ENCODE results near the gene ANKRD12. TPM values are rescaled to one million over a fixed set of nuclear protein-coding genes. Genes with fewer than 3 reads are reported as not detected.

ANKRD12 gene
- total RNA-seq, 1 experiment from 2014 or later: 43.4 TPM

- DNase-seq (ENCODE audit: low spot score) (no peak), ATAC-seq (no peak)
- Mint-ChIP-seq H3K27me3 (ENCODE audit: low read depth) (no peaks in the 10 kb centered on the region), H3K27ac (no peak overlapping the region), H3K36me3 (no peaks in the 10 kb centered on the region), H3K4me1 (peaks cover 24% of the 10 kb centered on the region), H3K4me3 (no peak overlapping the region), H3K9me3 (no peaks in the 10 kb centered on the region)
- no peak for TF ChIP-seq IRF2 (CRISPR knock-in tag; IDR thresholded peaks at IDR 0.05; ENCODE audit: borderline replicate concordance, low read depth)
- TF ChIP-seq ZNF121 (CRISPR knock-in tag; IDR thresholded peaks at IDR 0.05): peak; percentile 75; the same call in 1 of the 2 replicates
- ChIA-PET POLR2A (no interaction called here), CTCF (no interaction called here)
These were observed 9.6 kb downstream of the ANKRD12 start for GRCh38 chr18:9146224-9146623.

- TF ChIP-seq ATF3 (CRISPR knock-in tag; conservative IDR thresholded peaks at IDR 0.05): no peak
- TF ChIP-seq NR1H2 (CRISPR knock-in tag; IDR thresholded peaks at IDR 0.05): no peak
- no peak for TF ChIP-seq STAT6 (CRISPR knock-in tag; conservative IDR thresholded peaks at IDR 0.05; ENCODE audit: low read depth)
- TF ChIP-seq ZMAT4 (CRISPR knock-in tag; IDR thresholded peaks at IDR 0.05): no peak
- TF ChIP-seq ERG (CRISPR knock-in tag; IDR thresholded peaks at IDR 0.05): no peak
- DNase-seq (ENCODE audit: low spot score) (no peak), ATAC-seq (peak; percentile 75)
- H3K4me3 Mint-ChIP-seq: no peak overlapping the region
- peak overlapping the region; percentile 79; the same call in 1 of the 2 replicates for H3K27ac Mint-ChIP-seq
- no peaks in the 10 kb centered on the region for H3K36me3 Mint-ChIP-seq
- ChIA-PET CTCF (interaction anchor here (0.7 to 1.9 kb wide), 6 partner anchors 11 to 256 kb away, joined by 3 to 6 read pairs (median 4); partner anchors contain the start of genes ANKRD12 and TWSG1), POLR2A (interaction anchor here (0.6 kb wide), 1 partner anchor 12 kb away, joined by 3 read pairs; no protein-coding TSS in a partner anchor)
- no peaks in the 10 kb centered on the region for H3K9me3 Mint-ChIP-seq
- H3K27me3 Mint-ChIP-seq (ENCODE audit: low read depth): no peaks in the 10 kb centered on the region
- peaks cover 18% of the 10 kb centered on the region for H3K4me1 Mint-ChIP-seq
These were observed 11.0 kb downstream of the ANKRD12 start for GRCh38 chr18:9147440-9148202.

- Mint-ChIP-seq H3K4me1 (peaks cover 17% of the 10 kb centered on the region), H3K27me3 (ENCODE audit: low read depth) (no peaks in the 10 kb centered on the region), H3K4me3 (no peak overlapping the region), H3K9me3 (no peaks in the 10 kb centered on the region), H3K27ac (no peak overlapping the region), H3K36me3 (no peaks in the 10 kb centered on the region)
- ATAC-seq (no peak), DNase-seq (ENCODE audit: low spot score) (no peak)
- no peak for TF ChIP-seq ATF3 (CRISPR knock-in tag; conservative IDR thresholded peaks at IDR 0.05)
- no peak for TF ChIP-seq ZBTB21 (CRISPR knock-in tag; IDR thresholded peaks at IDR 0.05; ENCODE audit: borderline replicate concordance)
- TF ChIP-seq PREB (CRISPR knock-in tag; IDR thresholded peaks at IDR 0.05; ENCODE audit: borderline replicate concordance): no peak
- TF ChIP-seq GTF2I (CRISPR knock-in tag; conservative IDR thresholded peaks at IDR 0.05): no peak
- no peak for TF ChIP-seq ZNF423 (CRISPR knock-in tag; IDR thresholded peaks at IDR 0.05)
- no peak for TF ChIP-seq MLX (CRISPR knock-in tag; IDR thresholded peaks at IDR 0.05)
- TF ChIP-seq ZMAT4 (CRISPR knock-in tag; IDR thresholded peaks at IDR 0.05): no peak
- no peak for TF ChIP-seq JUN (CRISPR knock-in tag; IDR thresholded peaks at IDR 0.05)
- no peak for TF ChIP-seq FOXP1 (CRISPR knock-in tag; IDR thresholded peaks at IDR 0.05; ENCODE audit: borderline replicate concordance)
- TF ChIP-seq FOXK1 (CRISPR knock-in tag; IDR thresholded peaks at IDR 0.05): no peak
- no peak for TF ChIP-seq CREB1 (CRISPR knock-in tag; IDR thresholded peaks at IDR 0.05)
- no peak for TF ChIP-seq TEAD4 (CRISPR knock-in tag; IDR thresholded peaks at IDR 0.05)
- no peak for TF ChIP-seq TEAD1 (CRISPR knock-in tag; IDR thresholded peaks at IDR 0.05)
- TF ChIP-seq NR3C1 (CRISPR knock-in tag; conservative IDR thresholded peaks at IDR 0.05; ENCODE audit: low read depth): no peak
- TF ChIP-seq MYBL2 (CRISPR knock-in tag; IDR thresholded peaks at IDR 0.05): no peak
- TF ChIP-seq RORB (CRISPR knock-in tag; IDR thresholded peaks at IDR 0.05): no peak
- TF ChIP-seq USF1 (CRISPR knock-in tag; IDR thresholded peaks at IDR 0.05): no peak
- CTCF ChIA-PET: interaction anchor here (0.7 to 1.9 kb wide), 6 partner anchors 11 to 256 kb away, joined by 3 to 6 read pairs (median 4); partner anchors contain the start of genes ANKRD12 and TWSG1
- POLR2A ChIA-PET: interaction anchor here (0.6 kb wide), 1 partner anchor 12 kb away, joined by 3 read pairs; no protein-coding TSS in a partner anchor
These were observed 11.6 kb downstream of the ANKRD12 start for GRCh38 chr18:9148203-9148552.
